Stimulated activated effector memory CD8-positive, alpha-beta T cell treated with anti-CD3 and anti-CD28 coated beads, Interleukin-12 subunit alpha, Interleukin-12 subunit beta, amount 100 ng/mL, for 72 hours (primary cell): Measurements from ENCODE around the gene NACC2.
"Not testable (repeated sequence)": the region's sequence is repeated elsewhere in the genome, so short reads cannot be mapped to it uniquely, and the experiment has no call there.

ENCODE experiments used
- ATAC-seq: fragments of 150-1000 bp; cut with Tn5 transposase; 2 replicates; pipeline ENCODE4 v1.10.0; 2021
- DNase-seq, 2 donors: peaks; one replicate each; pipeline ENCODE4 v3.0.0; 2021 to 2022; ENCODE audit warnings: low spot score in 2 of 2
- H3K27ac Mint-ChIP-seq: one replicate; pipeline ENCODE4 v1.8.0; 2022; ENCODE audit warnings: mild to moderate bottlenecking, mixed read lengths
- H3K36me3 Mint-ChIP-seq: one replicate; pipeline ENCODE4 v1.8.0; 2022; ENCODE audit warnings: mild to moderate bottlenecking, mixed read lengths
- H3K4me1 Mint-ChIP-seq: one replicate; pipeline ENCODE4 v1.8.0; 2022; ENCODE audit warnings: mixed read lengths
- H3K4me3 Mint-ChIP-seq: one replicate; pipeline ENCODE4 v1.8.0; 2022; ENCODE audit warnings: mild to moderate bottlenecking, mixed read lengths
- H3K9me3 Mint-ChIP-seq: one replicate; pipeline ENCODE4 v1.8.0; 2022; ENCODE audit warnings: mixed read lengths

Gene NACC2

DNA sequence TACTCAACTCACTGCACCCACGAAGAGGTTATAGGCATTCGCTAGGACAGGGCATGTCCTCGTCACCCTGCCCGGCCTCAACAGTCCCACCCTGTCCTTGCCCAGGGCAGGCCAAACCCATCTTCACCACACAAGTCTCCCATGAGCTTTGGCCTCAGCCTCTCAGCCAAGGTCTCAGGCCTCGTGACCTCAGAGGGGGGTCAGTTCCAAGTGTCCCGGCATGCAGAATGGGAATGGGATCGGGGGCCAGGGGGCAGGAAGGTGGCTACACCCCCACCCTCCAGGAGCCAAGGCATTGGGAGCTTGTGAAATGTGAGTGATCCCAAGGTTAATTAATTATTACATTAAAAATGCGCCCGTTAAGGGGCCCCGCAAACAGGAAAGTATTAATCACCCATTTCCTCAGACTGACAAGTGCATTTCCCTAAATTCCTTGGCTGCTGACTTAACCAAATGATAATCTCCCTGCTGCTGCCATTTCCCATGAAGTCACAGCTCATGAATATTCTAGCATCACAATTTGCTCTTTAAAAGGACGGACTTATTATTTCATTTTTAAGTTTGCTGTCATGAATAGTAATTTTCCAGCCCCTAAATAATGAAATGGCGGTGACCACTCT, 125.9 kb downstream of the NACC2 start:
- H3K27ac Mint-ChIP-seq, result no peak overlapping the region
- no peak overlapping the region for H3K4me3 Mint-ChIP-seq
- DNase-seq (no peak), ATAC-seq (no peak)
- H3K4me1 Mint-ChIP-seq, result peaks cover 22% of the 10 kb centered on the region
- no peaks in the 10 kb centered on the region for H3K9me3 Mint-ChIP-seq
- no peaks in the 10 kb centered on the region for H3K36me3 Mint-ChIP-seq

DNA sequence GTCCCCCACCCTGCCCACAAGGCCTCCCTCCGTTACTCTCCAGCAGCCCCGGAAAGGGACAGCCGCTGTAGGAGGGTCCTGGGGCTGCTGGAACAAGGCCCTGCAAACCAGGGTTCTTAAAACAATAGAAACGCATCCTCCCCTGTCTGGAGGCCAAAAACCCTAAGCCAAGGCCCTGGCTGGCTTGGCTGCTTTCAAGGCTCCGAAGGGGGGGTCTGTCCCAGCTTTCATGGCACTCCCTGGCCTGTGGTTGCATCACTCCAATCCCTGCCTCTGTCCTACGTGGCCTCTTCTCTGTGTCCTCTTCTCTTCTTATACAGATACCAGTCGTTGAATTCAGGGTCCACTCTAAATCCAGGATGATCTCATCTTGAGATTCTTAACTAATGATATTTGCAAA, 126.5 kb downstream of the NACC2 start:
- Mint-ChIP-seq H3K4me1 (peaks cover 16% of the 10 kb centered on the region), H3K36me3 (no peaks in the 10 kb centered on the region), H3K9me3 (no peaks in the 10 kb centered on the region), H3K27ac (no peak overlapping the region), H3K4me3 (no peak overlapping the region)
- DNase-seq, result no peak
- ATAC-seq, result no peak

DNA sequence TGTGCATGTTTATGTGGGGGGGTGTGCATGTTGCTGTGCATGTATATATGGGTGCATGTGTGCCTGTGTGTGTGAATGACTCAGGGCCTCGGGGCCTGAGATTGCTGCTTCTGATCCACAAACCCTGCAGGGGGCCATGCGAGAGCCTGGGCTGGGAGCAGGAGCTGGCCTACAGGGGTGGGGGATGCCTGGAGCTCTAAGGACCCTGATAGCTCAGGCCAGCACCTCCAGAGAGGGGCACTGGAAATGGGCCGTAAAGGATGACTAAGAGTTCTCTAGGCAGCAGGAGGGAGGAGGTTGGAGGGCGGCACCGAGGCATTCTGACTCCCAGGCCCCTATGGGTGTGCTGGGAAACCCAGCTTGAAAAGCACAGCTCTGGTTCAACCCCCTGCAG, 127.0 kb downstream of the NACC2 start:
- no peaks in the 10 kb centered on the region for H3K9me3 Mint-ChIP-seq
- H3K27ac Mint-ChIP-seq, result peak overlapping the region; percentile 72
- peaks cover 11% of the 10 kb centered on the region for H3K4me1 Mint-ChIP-seq
- no peak for ATAC-seq
- H3K36me3 Mint-ChIP-seq, result no peaks in the 10 kb centered on the region
- no peak for DNase-seq
- no peak overlapping the region for H3K4me3 Mint-ChIP-seq

DNA sequence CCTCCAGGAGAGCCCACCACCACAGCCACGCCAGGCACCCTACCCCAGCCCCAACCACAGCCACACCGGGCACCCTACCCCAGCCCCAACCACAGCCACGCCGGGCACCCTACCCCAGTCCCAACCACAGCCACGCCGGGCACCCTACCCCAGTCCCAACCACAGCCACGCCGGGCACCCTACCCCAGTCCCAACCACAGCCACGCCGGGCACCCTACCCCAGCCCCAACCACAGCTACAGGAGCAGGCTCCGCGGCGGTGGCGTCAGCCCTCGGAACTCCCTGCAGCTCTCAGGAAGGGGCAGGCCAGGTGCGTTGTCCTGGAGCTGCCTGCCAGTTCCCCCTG, 128.2 kb downstream of the NACC2 start:
- not testable (repeated sequence) for ATAC-seq, H3K4me3 Mint-ChIP-seq, H3K27ac Mint-ChIP-seq, H3K36me3 Mint-ChIP-seq, DNase-seq, H3K9me3 Mint-ChIP-seq
- peaks cover 21% of the 10 kb centered on the region for H3K4me1 Mint-ChIP-seq

DNA sequence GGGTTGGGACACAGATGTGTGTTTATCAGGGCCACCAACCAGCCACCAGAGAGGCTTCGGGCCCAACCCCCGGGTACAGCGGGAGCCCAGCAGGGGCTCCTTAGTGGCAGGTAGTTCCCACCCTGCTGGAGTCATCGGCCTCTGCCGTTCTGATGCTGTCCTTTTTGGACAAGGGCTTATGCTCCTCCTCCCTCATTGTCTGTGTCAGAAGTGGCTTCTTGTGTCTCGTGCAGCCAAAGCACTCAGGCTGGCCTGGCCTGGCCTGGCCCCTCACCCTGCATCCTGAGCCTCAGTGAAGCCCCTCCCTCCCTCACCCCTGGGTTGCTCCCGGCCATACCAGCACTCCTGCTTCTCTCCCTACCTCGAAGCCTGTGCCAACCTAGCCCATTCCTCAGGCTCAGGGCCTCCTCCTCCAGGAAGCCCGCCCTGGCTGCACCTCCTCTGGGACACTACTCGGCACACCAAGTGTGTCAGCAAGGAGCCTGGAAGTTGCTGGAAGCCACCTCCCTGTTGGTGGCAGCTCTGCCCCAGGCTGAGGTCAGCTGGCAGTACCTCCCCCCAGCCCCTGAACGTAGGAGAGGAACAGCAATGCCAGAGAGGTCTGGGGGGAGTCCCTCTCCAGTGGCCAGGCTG, 129.8 kb downstream of the NACC2 start:
- Mint-ChIP-seq H3K36me3 (peaks cover 5% of the 10 kb centered on the region), H3K27ac (no peak overlapping the region), H3K4me1 (peaks cover 30% of the 10 kb centered on the region), H3K9me3 (no peaks in the 10 kb centered on the region), H3K4me3 (no peak overlapping the region)
- DNase-seq, result no peak
- ATAC-seq, result no peak

- H3K27ac Mint-ChIP-seq, result no peak overlapping the region
- H3K36me3 Mint-ChIP-seq, result peaks cover 8% of the 10 kb centered on the region
- H3K4me3 Mint-ChIP-seq, result no peak overlapping the region
- DNase-seq (no peak), ATAC-seq (no peak)
- no peaks in the 10 kb centered on the region for H3K9me3 Mint-ChIP-seq
- H3K4me1 Mint-ChIP-seq, result peaks cover 40% of the 10 kb centered on the region
Measured at GRCh38 chr9:135963938-135964337, 131.2 kb downstream of the NACC2 start.

DNA sequence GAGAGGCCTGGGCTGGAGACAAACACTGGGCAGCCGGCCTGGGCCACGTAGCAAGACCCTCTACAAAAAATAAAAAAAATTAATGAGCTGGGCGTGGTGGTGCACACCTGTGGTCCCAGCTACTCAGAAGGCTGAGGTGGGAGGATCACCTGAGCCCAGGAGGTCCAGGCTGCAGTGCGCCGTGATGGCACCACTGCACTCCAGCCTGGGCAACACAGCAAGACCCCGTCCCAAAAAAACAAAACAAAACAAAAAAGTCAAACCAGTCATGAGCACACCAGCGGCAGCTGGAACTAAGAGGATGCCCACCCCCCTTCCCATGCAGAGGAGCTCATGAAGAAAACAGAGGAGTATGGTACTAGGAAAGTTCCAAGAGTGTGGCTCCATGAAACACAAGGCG, 131.8 kb downstream of the NACC2 start:
- Mint-ChIP-seq H3K36me3 (peaks cover 8% of the 10 kb centered on the region), H3K4me1 (peaks cover 46% of the 10 kb centered on the region), H3K9me3 (no peaks in the 10 kb centered on the region), H3K27ac (no peak overlapping the region), H3K4me3 (no peak overlapping the region)
- ATAC-seq, result no peak
- no peak for DNase-seq

GRCh38 chr9:135962696-135963307, 132.3 kb downstream of the NACC2 start:
- peaks cover 46% of the 10 kb centered on the region for H3K4me1 Mint-ChIP-seq
- H3K4me3 Mint-ChIP-seq, result peak overlapping the region; percentile 85
- DNase-seq (no peak), ATAC-seq (no peak)
- no peaks in the 10 kb centered on the region for H3K9me3 Mint-ChIP-seq
- H3K27ac Mint-ChIP-seq, result no peak overlapping the region
- H3K36me3 Mint-ChIP-seq, result peaks cover 8% of the 10 kb centered on the region

- peaks cover 40% of the 10 kb centered on the region for H3K4me1 Mint-ChIP-seq
- no peak for DNase-seq
Measured at GRCh38 chr9:135961811-135962695, 133.0 kb downstream of the NACC2 start.

DNA sequence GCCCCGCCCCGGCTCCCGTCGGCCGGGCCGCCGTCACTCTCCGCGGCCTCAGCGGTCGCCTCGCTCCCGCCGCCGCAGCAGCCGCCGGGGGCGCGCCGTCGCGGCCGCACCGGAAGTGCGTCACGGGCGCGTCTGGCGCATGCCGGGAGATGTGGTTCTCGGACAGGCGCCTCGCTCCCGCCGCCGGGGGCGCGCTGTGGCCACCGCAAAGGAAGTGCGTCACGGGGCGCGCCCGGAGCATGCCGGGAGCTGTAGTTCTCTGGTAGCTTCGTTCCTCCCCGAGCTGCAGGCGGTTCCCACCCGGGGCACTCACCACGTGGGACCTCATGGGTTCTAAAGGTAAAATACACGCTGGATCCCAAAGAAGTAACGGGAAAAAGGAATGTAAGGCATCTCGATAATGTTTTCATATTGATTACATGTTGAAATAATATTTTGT, 133.8 kb downstream of the NACC2 start, which contains the start of gene UBAC1:
Gene UBAC1, minus strand, starts transcription at position 97 of the 439 bp plus-strand sequence. CDS start 211 bp downstream, outside the sequence.
- Mint-ChIP-seq H3K27ac (peak within 1 kb of the TSS; percentile 69), H3K36me3 (peaks cover 8% of the 10 kb centered on the region), H3K4me1 (peaks cover 48% of the 10 kb centered on the region), H3K4me3 (peak within 1 kb of the TSS; percentile 85), H3K9me3 (no peaks in the 10 kb centered on the region)
- ATAC-seq (peak; percentile 94), DNase-seq (peak; percentile 95 to 96)

More at GRCh38 chr9:135961811-135962695, 133.0 kb downstream of the NACC2 start:
- Mint-ChIP-seq H3K9me3 (no peaks in the 10 kb centered on the region), H3K27ac (peak overlapping the region; percentile 14), H3K36me3 (peaks cover 8% of the 10 kb centered on the region), H3K4me3 (peak overlapping the region; percentile 85)
- no peak for ATAC-seq

GRCh38 chr9:135960411-135961276, 134.4 kb downstream of the NACC2 start:
- Mint-ChIP-seq H3K4me1 (peaks cover 50% of the 10 kb centered on the region), H3K36me3 (peaks cover 8% of the 10 kb centered on the region), H3K9me3 (no peaks in the 10 kb centered on the region), H3K4me3 (peak overlapping the region; percentile 85), H3K27ac (peak overlapping the region; percentile 69)
- ATAC-seq (no peak), DNase-seq (no peak)

DNA sequence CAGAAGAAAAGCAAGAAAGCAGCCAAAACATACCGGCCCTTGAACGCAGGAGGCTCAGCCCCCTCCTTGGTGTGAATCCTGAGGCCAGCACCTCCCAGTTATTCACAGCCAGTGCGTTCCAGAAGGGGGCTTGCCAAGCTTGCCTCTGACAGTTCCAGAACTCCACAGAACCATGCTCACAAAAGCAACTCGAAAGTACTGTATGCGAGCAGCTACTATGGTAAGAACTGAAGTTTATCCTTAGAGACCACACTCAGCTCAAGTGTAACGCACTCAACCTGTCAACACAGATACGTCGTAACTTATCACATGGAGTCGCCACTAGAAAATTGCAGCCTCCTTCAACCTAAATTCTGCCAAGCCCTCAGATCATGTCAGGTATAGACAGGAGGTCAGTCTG, 135.3 kb downstream of the NACC2 start:
- no peak for DNase-seq
- Mint-ChIP-seq H3K36me3 (peaks cover 11% of the 10 kb centered on the region), H3K27ac (peak overlapping the region; percentile 69), H3K4me3 (peak overlapping the region; percentile 85), H3K4me1 (peaks cover 50% of the 10 kb centered on the region), H3K9me3 (no peaks in the 10 kb centered on the region)
- no peak for ATAC-seq

DNA sequence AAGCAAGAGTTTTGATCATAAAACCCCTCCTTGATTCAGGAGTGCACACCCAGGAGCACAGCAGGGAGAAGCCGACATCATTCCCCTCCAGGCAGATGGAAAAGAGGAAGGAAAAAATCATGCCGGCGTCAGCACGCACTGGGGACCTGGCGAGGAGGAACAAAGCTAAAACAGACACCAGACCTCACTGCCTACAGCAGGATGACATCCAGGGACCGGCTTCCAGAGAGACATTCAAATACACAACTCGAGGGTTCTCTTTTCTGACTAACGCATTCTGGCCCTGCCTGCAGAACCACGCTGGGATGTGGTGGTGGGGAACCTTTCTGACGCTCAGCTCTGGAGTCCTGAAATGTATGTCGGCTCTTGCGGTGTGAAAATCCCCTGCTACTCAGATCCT, 136.6 kb downstream of the NACC2 start:
- Mint-ChIP-seq H3K27ac (no peak overlapping the region), H3K4me1 (peaks cover 50% of the 10 kb centered on the region), H3K9me3 (no peaks in the 10 kb centered on the region), H3K4me3 (no peak overlapping the region), H3K36me3 (peaks cover 25% of the 10 kb centered on the region)
- ATAC-seq (no peak), DNase-seq (no peak)

DNA sequence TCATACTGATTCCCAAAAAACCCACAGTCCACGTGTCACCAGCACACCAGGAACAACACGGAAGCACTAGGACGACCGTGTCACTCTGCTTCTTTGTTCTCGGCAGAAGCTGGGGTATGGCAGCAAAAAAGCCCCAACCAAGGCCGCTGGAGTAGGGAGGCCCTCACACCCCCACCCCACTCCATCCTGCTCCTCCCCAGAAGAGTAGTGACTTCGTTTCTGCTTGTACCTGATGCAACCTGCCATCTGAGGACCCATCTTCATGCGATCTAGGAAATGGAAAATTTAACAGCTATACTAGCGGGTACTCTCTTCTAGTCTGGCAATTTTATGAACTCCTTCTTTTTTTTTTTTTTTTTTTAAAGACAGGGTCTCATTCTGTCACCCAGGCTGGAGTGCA, 137.7 kb downstream of the NACC2 start:
- H3K9me3 Mint-ChIP-seq, result no peaks in the 10 kb centered on the region
- ATAC-seq, result no peak
- no peak overlapping the region for H3K4me3 Mint-ChIP-seq
- H3K4me1 Mint-ChIP-seq, result peaks cover 44% of the 10 kb centered on the region
- H3K27ac Mint-ChIP-seq, result no peak overlapping the region
- peaks cover 35% of the 10 kb centered on the region for H3K36me3 Mint-ChIP-seq
- no peak for DNase-seq
